ENCODE data around the gene FAR2.

DNA sequence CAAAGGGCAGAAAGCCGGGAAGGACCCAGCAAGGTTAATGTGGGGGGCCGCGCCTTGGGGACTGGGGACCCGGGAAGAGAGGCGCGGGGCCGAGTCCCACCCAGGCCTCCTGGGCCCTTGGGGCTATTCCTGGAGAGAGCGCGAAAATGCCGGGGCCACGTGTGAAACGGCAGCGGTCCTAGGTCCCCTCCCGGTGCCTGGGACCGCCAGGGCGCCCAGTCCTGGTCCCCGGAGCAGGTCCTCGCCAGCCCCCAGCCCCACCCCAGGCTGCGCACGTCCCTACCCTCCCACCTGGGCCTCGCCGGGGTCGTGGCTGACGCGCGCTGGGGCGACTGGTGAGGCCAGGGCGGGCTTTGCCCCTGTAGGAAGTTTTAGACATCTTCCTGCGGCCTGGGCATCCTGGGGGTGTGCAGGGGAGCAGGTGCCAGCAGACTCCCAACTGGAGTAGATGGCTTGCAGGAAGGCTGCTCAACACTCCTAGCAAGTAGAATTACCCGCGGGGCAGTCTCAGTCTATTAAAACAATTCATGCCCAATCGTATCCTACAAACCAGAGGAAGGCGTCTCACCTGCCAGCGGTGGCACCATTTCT is 708 bp downstream of the FAR2 start:
- no peak for TF ChIP-seq POLR2AphosphoS5 (IDR thresholded peaks at IDR 0.05)
- TF ChIP-seq EP300 (IDR thresholded peaks at IDR 0.05) = no peak
- TF ChIP-seq, protein P1, sequence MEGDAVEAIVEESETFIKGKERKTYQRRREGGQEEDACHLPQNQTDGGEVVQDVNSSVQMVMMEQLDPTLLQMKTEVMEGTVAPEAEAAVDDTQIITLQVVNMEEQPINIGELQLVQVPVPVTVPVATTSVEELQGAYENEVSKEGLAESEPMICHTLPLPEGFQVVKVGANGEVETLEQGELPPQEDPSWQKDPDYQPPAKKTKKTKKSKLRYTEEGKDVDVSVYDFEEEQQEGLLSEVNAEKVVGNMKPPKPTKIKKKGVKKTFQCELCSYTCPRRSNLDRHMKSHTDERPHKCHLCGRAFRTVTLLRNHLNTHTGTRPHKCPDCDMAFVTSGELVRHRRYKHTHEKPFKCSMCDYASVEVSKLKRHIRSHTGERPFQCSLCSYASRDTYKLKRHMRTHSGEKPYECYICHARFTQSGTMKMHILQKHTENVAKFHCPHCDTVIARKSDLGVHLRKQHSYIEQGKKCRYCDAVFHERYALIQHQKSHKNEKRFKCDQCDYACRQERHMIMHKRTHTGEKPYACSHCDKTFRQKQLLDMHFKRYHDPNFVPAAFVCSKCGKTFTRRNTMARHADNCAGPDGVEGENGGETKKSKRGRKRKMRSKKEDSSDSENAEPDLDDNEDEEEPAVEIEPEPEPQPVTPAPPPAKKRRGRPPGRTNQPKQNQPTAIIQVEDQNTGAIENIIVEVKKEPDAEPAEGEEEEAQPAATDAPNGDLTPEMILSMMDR (IDR thresholded peaks at IDR 0.05) = no peak

All from upper lobe of left lung (tissue), 4 donors.